Ovary (tissue), 9 donors: Measurements from ENCODE around the gene STX2. TPM values are rescaled to one million over a fixed set of nuclear protein-coding genes. Genes with fewer than 3 reads are reported as not detected.

Source experiments
- DNase-seq, 5 donors: peaks; one replicate each; pipeline ENCODE4 v3.0.0-alpha.2; 2019 to 2020
- H3K27ac ChIP-seq, 2 donors: fragments of 200-600 bp; one replicate each; pipeline versions ENCODE4 v1.5.1 to v1.8.0; 2019 to 2022
- H3K27me3 ChIP-seq: fragments of 200-600 bp; one replicate; pipeline ENCODE4 v1.8.0; 2022
- H3K36me3 ChIP-seq: fragments of 200-600 bp; sonication (generic); one replicate; pipeline ENCODE4 v1.5.1; 2019
- H3K4me1 ChIP-seq: one replicate; pipeline ENCODE4 v1.8.1; 2013; ENCODE audit warnings: mild to moderate bottlenecking, moderate library complexity; ENCODE audit not compliant: insufficient read depth
- H3K4me3 ChIP-seq: fragments of 200-600 bp; sonication (generic); one replicate; pipeline ENCODE4 v1.5.1; 2017
- H3K9me3 ChIP-seq, 2 donors: fragments of 200-600 bp in 1 of 2; sonication (generic) in 1 of 2; one replicate each; pipeline versions ENCODE4 v1.5.1 to v1.8.1; 2013 to 2019; ENCODE audit warnings: mild to moderate bottlenecking in 1 of 2, moderate library complexity in 1 of 2
- CTCF ChIP-seq, 3 donors: fragments of 450-650 bp in 2 of 3; fragments of 200-600 bp in 1 of 3; IDR thresholded peaks; one replicate each; pipeline versions ENCODE4 v1.5.1 to v1.8.0; 2016 to 2022; ENCODE audit warnings: antibody characterized with exemption in 3 of 3, mild to moderate bottlenecking in 1 of 3
- EP300 ChIP-seq: sonication (generic); formaldehyde crosslinking; IDR thresholded peaks from one replicate; pipeline ENCODE4 v1.6.1; 2017; ENCODE audit warnings: antibody characterized with exemption
- POLR2A ChIP-seq: fragments of 450-650 bp; IDR thresholded peaks from one replicate; pipeline ENCODE4 v1.6.1; 2017; ENCODE audit warnings: antibody characterized with exemption, mild to moderate bottlenecking, moderate library complexity
- WGBS, 3 donors: extraction: QIAGEN DNeasy Blood & Tissue Kit in 1 of 3; methylation state at CpG; one replicate each; pipeline versions ENCODE4 v1.1.5 to v1.1.7; 2013 to 2017; 5-methylcytosine and 5-hydroxymethylcytosine counted together
- intact Hi-C, 4 donors: fragments of 100-400 bp; cut with DNase I; formaldehyde crosslinking; loops; one replicate each; pipeline versions ENCODE4 v1.11.0 to v1.15.1; 2022 to 2023
- polyA plus RNA-seq, 2 donors: library from polyadenylated mRNA; stranded (reverse); fragments of 200-250 nt in 1 of 2; fragments of 350-450 nt in 1 of 2; fragmentation: Illumina TruSeq in 1 of 2; extraction: RNeasy Lipid Tissue Mini Kit (QIAGEN cat#74804) in 1 of 2; gene quantifications; one replicate each; pipeline ENCODE4 v1.2.3, GENCODE V29; 2013 to 2014
- total RNA-seq, 7 donors: library from RNA; depleted of rRNA in 2 of 7; stranded (reverse); fragments of >200 nt in 2 of 7; fragmentation: NEBNext Ultra II Directional in 3 of 7; extraction: Animal tissue kit (Norgen Biotek cat#: 25700) in 3 of 7; gene quantifications; one replicate each; pipeline versions ENCODE4 v1.1.0 to v1.2.4, GENCODE V29; 2016 to 2023
- donor health status: DM: no; HTN: no; CAD: no; lungs with moderate emphysema.
- donor health status: DM: no; HTN: no; CAD: no.
- donor health status: Bipolar disorder and iron deficiency.
- donor health status: DM: yes; HTN: yes; CAD: no.
- donor health status: DM: no; HTN: no; CAD: no.
- donor health status: DM: yes; HTN: yes; CAD: no.

The STX2 gene
- total and polyA plus RNA-seq, 9 donors = 12.9 to 26.9 (median 21.4) TPM

GRCh38 chr12:130862161-130862560 is 23.1 kb upstream of the STX2 start:
- no peak overlapping the region for H3K27ac ChIP-seq
- no peak overlapping the region for H3K4me3 ChIP-seq
- TF ChIP-seq POLR2A (no peak), EP300 (no peak), CTCF (IDR thresholded peaks at IDR 0.05) (no peak)
- no peak for DNase-seq
- H3K4me1 ChIP-seq = no peaks in the 10 kb centered on the region
- H3K36me3 ChIP-seq = no peaks in the 10 kb centered on the region
- no peaks in the 10 kb centered on the region for H3K9me3 ChIP-seq
- no peaks in the 10 kb centered on the region for H3K27me3 ChIP-seq
- intact Hi-C loops = no loop called here
- WGBS, 3 donors = 78 to 89% (median 87%) methylated on average over 4 of the region's 4 CpGs

- Histone ChIP-seq H3K27me3 (no peaks in the 10 kb centered on the region), H3K4me1 (no peaks in the 10 kb centered on the region), H3K9me3 (no peaks in the 10 kb centered on the region), H3K27ac (no peak overlapping the region), H3K36me3 (no peaks in the 10 kb centered on the region), H3K4me3 (no peak overlapping the region)
- no peak for DNase-seq
- TF ChIP-seq POLR2A (no peak), EP300 (no peak), CTCF (IDR thresholded peaks at IDR 0.05) (no peak)
- intact Hi-C loops = no loop called here
- WGBS, 3 donors = 86 to 92% (median 89%) methylated on average over 9 of the region's 9 CpGs
These were observed 21.3 kb upstream of the STX2 start for GRCh38 chr12:130860311-130860710.

GRCh38 chr12:130859161-130859560 is 20.1 kb upstream of the STX2 start:
- Histone ChIP-seq H3K27me3 (no peaks in the 10 kb centered on the region), H3K4me3 (no peak overlapping the region), H3K36me3 (no peaks in the 10 kb centered on the region), H3K4me1 (no peaks in the 10 kb centered on the region), H3K9me3 (no peaks in the 10 kb centered on the region), H3K27ac (no peak overlapping the region)
- WGBS, 3 donors = 91 to 95% (median 93%) methylated on average over 6 of the region's 6 CpGs
- no peak for DNase-seq
- TF ChIP-seq POLR2A (no peak), CTCF (IDR thresholded peaks at IDR 0.05) (no peak), EP300 (no peak)
- intact Hi-C loops = no loop called here

GRCh38 chr12:130858084-130858483 is 19.0 kb upstream of the STX2 start:
- intact Hi-C loops = no loop called here
- H3K4me3 ChIP-seq = no peak overlapping the region
- H3K27me3 ChIP-seq = no peaks in the 10 kb centered on the region
- H3K27ac ChIP-seq = no peak overlapping the region
- no peaks in the 10 kb centered on the region for H3K36me3 ChIP-seq
- no peaks in the 10 kb centered on the region for H3K9me3 ChIP-seq
- no peak for DNase-seq
- 80 to 86% (median 83%) methylated on average over 4 of the region's 4 CpGs for WGBS, 3 donors
- no peak for TF ChIP-seq CTCF (IDR thresholded peaks at IDR 0.05)
- no peak for TF ChIP-seq POLR2A
- no peak for TF ChIP-seq EP300
- no peaks in the 10 kb centered on the region for H3K4me1 ChIP-seq

GRCh38 chr12:130856088-130856487 is 17.0 kb upstream of the STX2 start:
- no peak overlapping the region for H3K27ac ChIP-seq
- H3K4me3 ChIP-seq = no peak overlapping the region
- no peaks in the 10 kb centered on the region for H3K27me3 ChIP-seq
- no peaks in the 10 kb centered on the region for H3K4me1 ChIP-seq
- TF ChIP-seq CTCF (IDR thresholded peaks at IDR 0.05) (no peak), POLR2A (no peak), EP300 (no peak)
- intact Hi-C loops = no loop called here
- H3K9me3 ChIP-seq = no peaks in the 10 kb centered on the region
- WGBS, 3 donors = 69 to 78% (median 74%) methylated on average over 4 of the region's 4 CpGs
- no peaks in the 10 kb centered on the region for H3K36me3 ChIP-seq
- no peak for DNase-seq
